ENCODE data around the gene SCLT1. TPM values are rescaled to one million over a fixed set of nuclear protein-coding genes. Genes with fewer than 3 reads are reported as not detected.

SCLT1 gene
- total RNA-seq, 1 experiment from 2014 or later, result 13.3 TPM

DNA sequence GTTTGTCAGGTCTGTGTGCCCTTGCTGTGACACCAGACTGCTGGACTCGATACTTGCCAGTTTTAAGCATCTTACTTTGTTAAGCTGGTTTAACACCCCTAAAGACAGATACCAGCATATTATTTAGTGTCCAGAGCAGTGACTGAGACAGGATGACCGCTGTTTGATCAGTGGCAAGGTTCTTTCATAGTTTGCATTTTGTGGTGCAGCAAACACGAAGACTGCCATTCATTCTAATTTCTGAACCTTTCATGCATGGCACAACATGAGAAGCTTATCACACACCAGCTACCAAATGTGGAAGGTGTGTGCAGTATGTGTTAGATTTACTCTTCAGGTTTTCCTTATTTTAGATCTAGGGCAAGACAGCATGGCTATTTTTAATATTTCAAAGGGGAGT lies 255.7 kb downstream of the SCLT1 start:
- Histone ChIP-seq H2AFZ (ENCODE audit: low read depth, low read length, poor library complexity, severe bottlenecking) (no peak overlapping the region), H4K20me1 (ENCODE audit: insufficient read depth) (no peaks in the 10 kb centered on the region; the same call in 1 of the 2 replicates), H3K9me2 (ENCODE audit: insufficient read depth) (no peaks in the 10 kb centered on the region), H3K27ac (ENCODE audit: low read depth, low read length) (no peak overlapping the region), H3K4me3 (replicated peaks in 1 of 2; ENCODE audit: low read depth in 1 of 2, low read length in 2 of 2) (no peak overlapping the region), H3K4me2 (ENCODE audit: low read length) (no peak overlapping the region), H3K9ac (ENCODE audit: low read length) (no peak overlapping the region), H3K4me1 (ENCODE audit: control insufficient read depth in 1 of 2, insufficient read depth in 2 of 2, low read length in 2 of 2) (no peaks in the 10 kb centered on the region), H3K27me3 (ENCODE audit: insufficient read depth, low read length) (no peaks in the 10 kb centered on the region), H3K36me3 (ENCODE audit: control insufficient read depth in 1 of 2, insufficient read depth in 2 of 2, low read length in 2 of 2) (peaks cover 0 to 5% of the 10 kb centered on the region in 2 experiments; a peak in 1 of 4 replicates), H3K9me3 (ENCODE audit: control insufficient read depth in 1 of 2, insufficient read depth in 1 of 2, low read depth in 1 of 2, low read length in 2 of 2) (no peaks in the 10 kb centered on the region), H3K79me2 (ENCODE audit: insufficient read depth, low read length) (peaks cover 47% of the 10 kb centered on the region)
- CTCF ChIA-PET, result no interaction called here
- ATAC-seq (no peak), DNase-seq (ENCODE audit: low read depth, low spot score) (no peak)
- intact Hi-C loops (cut with micrococcal nuclease), result no loop called here
- POLR2A ChIA-PET, result no interaction called here
- BruUV-seq (replicated peaks), result no TSS peak
- TF ChIP-seq MAX (IDR thresholded peaks at IDR 0.05) (no peak), SIN3A (IDR thresholded peaks at IDR 0.05; ENCODE audit: low read depth) (no peak), EZH2 (IDR thresholded peaks at IDR 0.05) (no peak), CEBPB (IDR thresholded peaks at IDR 0.05; ENCODE audit: low read depth) (no peak), POLR2AphosphoS5 (IDR thresholded peaks at IDR 0.05; ENCODE audit: low read depth, low read length) (no peak), SRF (IDR thresholded peaks at IDR 0.05; ENCODE audit: low read depth) (no peak), CBX3 (IDR thresholded peaks at IDR 0.05; ENCODE audit: low read depth) (no peak), ELF1 (IDR thresholded peaks at IDR 0.05; ENCODE audit: borderline replicate concordance, low read depth) (no peak), ZFX (IDR thresholded peaks at IDR 0.05) (no peak), EZH2phosphoT487 (IDR thresholded peaks at IDR 0.05; ENCODE audit: borderline replicate concordance) (no peak), TCF7L2 (IDR thresholded peaks at IDR 0.05; ENCODE audit: borderline replicate concordance, extremely low read depth, insufficient read depth, insufficient read length) (no peak)
- RAD21 ChIA-PET (ENCODE audit: low non-redundant PET in 1 of 2, low total read pairs in 2 of 2, uncharacterized antibody in 2 of 2, unreplicated experiment in 2 of 2), result no interaction called here

DNA sequence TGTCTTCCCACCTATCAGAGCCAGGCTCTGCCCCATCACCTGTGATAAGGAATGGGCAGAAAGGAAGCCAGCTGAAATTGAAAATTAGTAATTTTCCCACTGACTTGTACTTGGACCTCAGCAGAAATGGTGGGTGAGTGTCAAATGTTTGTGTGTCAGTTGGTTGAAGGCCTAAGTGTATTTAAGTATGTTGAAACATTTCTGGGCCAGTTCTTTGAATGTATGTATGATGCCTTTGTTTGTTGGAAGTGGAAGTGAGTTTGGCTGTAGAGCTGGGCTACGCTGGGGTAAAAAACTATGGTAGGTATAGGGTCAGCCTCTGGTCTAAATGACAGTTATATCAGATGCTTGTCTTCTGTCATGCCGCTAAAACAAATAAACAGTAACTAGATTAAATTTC lies 256.1 kb downstream of the SCLT1 start:
- peaks cover 0 to 5% of the 10 kb centered on the region in 2 experiments; a peak in 1 of 4 replicates for H3K36me3 ChIP-seq (ENCODE audit: control insufficient read depth in 1 of 2, insufficient read depth in 2 of 2, low read length in 2 of 2)
- no peak overlapping the region for H3K27ac ChIP-seq (ENCODE audit: low read depth, low read length)
- H3K9me3 ChIP-seq (ENCODE audit: control insufficient read depth in 1 of 2, insufficient read depth in 1 of 2, low read depth in 1 of 2, low read length in 2 of 2), result no peaks in the 10 kb centered on the region
- H3K4me3 ChIP-seq (replicated peaks in 1 of 2; ENCODE audit: low read depth in 1 of 2, low read length in 2 of 2), result no peak overlapping the region
- H2AFZ ChIP-seq (ENCODE audit: low read depth, low read length, poor library complexity, severe bottlenecking), result no peak overlapping the region
- RAD21 ChIA-PET (ENCODE audit: low non-redundant PET in 1 of 2, low total read pairs in 2 of 2, uncharacterized antibody in 2 of 2, unreplicated experiment in 2 of 2), result no interaction called here
- intact Hi-C loops (cut with micrococcal nuclease), result no loop called here
- DNase-seq (ENCODE audit: low read depth, low spot score) (no peak), ATAC-seq (no peak)
- no peaks in the 10 kb centered on the region; the same call in 1 of the 2 replicates for H4K20me1 ChIP-seq (ENCODE audit: insufficient read depth)
- TF ChIP-seq ELF1 (IDR thresholded peaks at IDR 0.05; ENCODE audit: borderline replicate concordance, low read depth) (no peak), CTCF (IDR thresholded peaks at IDR 0.05 in 2 of 3, conservative IDR thresholded peaks at IDR 0.05 in 1 of 3; ENCODE audit: borderline replicate concordance in 1 of 3, insufficient read depth in 1 of 3, low read depth in 2 of 3, low read length in 2 of 3) (no peak)
- peaks cover 52% of the 10 kb centered on the region for H3K79me2 ChIP-seq (ENCODE audit: insufficient read depth, low read length)
- no peaks in the 10 kb centered on the region for H3K4me1 ChIP-seq (ENCODE audit: control insufficient read depth in 1 of 2, insufficient read depth in 2 of 2, low read length in 2 of 2)
- no peaks in the 10 kb centered on the region for H3K27me3 ChIP-seq (ENCODE audit: insufficient read depth, low read length)
- CTCF ChIA-PET, result no interaction called here
- no TSS peak for BruUV-seq (replicated peaks)
- POLR2A ChIA-PET, result no interaction called here
- no peak overlapping the region for H3K4me2 ChIP-seq (ENCODE audit: low read length)
- H3K9ac ChIP-seq (ENCODE audit: low read length), result no peak overlapping the region
- no peaks in the 10 kb centered on the region for H3K9me2 ChIP-seq (ENCODE audit: insufficient read depth)

Data from HCT116 (cell line).